GM12878 (cell line): ENCODE measurements around the gene MGAT1. TPM values are rescaled to one million over a fixed set of nuclear protein-coding genes. Genes with fewer than 3 reads are reported as not detected.

Experiments used
- ATAC-seq: fragments of 200-7000 bp; cut with Tn5 transposase; 3 replicates; pipeline ENCODE4 v1.9.1; 2020; ENCODE audit warnings: mild to moderate bottlenecking, moderate library complexity
- BruUV-seq: library from RNA; stranded (reverse); fragments of 400-500 nt; replicated peaks from 2 replicates; lab custom pipeline; 2021; lab: Mats Ljungman, UMichigan
- CTCF ChIA-PET: fragments of 300-600 bp; sonication (Branson Sonifier 250); formaldehyde crosslinking; extraction: SDS; loops from one replicate; lab custom pipeline; 2021; ENCODE audit warnings: inconsistent platforms; lab: Yijun Ruan, JAX
- POLR2A ChIA-PET: fragments of 350-600 bp; formaldehyde crosslinking; extraction: SDS; loops from one replicate; lab custom pipeline; 2021; ENCODE audit warnings: inconsistent platforms; lab: Charles Lee
- RAD21 ChIA-PET: fragments of 300-600 bp; sonication (Branson Sonifier 250); formaldehyde crosslinking; loops from one replicate; lab custom pipeline; 2023; ENCODE audit warnings: antibody characterized with exemption; ENCODE audit not compliant: unreplicated experiment; lab: Charles Lee
- SMC1A ChIA-PET: fragments of 300-600 bp; sonication (Branson Sonifier 250); formaldehyde crosslinking; loops from one replicate; lab custom pipeline; 2023; ENCODE audit not compliant: unreplicated experiment, uncharacterized antibody; lab: Charles Lee
- DNase-seq: peaks from one replicate; pipeline ENCODE4 v3.0.0-alpha.2; 2011; ENCODE audit warnings: low read depth, low spot score
- FAIRE-seq: peaks from 3 replicates; lab custom pipeline; 2011; peaks lifted over from hg19 to GRCh38; lab: Jason Lieb, UNC
- H2AFZ ChIP-seq: 2 replicates; pipeline ENCODE4 v1.6.0; 2011; ENCODE audit warnings: low read depth, low read length, control low read depth; ENCODE audit not compliant: control insufficient read depth
- H3K27ac ChIP-seq: 2 replicates; pipeline ENCODE4 v1.5.1; 2011; ENCODE audit warnings: control low read depth; ENCODE audit not compliant: control insufficient read depth, insufficient read depth
- H3K27me3 ChIP-seq, 2 experiments: replicated peaks in 1 of 2; 2 replicates each; pipeline versions ENCODE4 v1.6.0 to v1.6.1; 2011; ENCODE audit warnings: low read length in 1 of 2; ENCODE audit not compliant: control insufficient read depth in 2 of 2, insufficient read depth in 2 of 2
- H3K36me3 ChIP-seq, 2 experiments: 2 replicates each; pipeline ENCODE4 v1.5.1; 2011; ENCODE audit warnings: low read length in 1 of 2; ENCODE audit not compliant: control insufficient read depth in 2 of 2, insufficient read depth in 2 of 2
- H3K4me1 ChIP-seq: 2 replicates; pipeline ENCODE4 v1.6.1; 2011; ENCODE audit warnings: mild to moderate bottlenecking, low read length, moderate library complexity, mixed read lengths; ENCODE audit not compliant: control insufficient read depth, insufficient read depth
- H3K4me2 ChIP-seq: 2 replicates; pipeline ENCODE4 v1.6.0; 2011; ENCODE audit warnings: control low read depth; ENCODE audit not compliant: control insufficient read depth, insufficient read depth
- H3K4me3 ChIP-seq: fragments of 200-600 bp; sonication (generic); 2 replicates; pipeline ENCODE4 v1.5.1; 2016
- H3K79me2 ChIP-seq: 2 replicates; pipeline ENCODE4 v1.6.0; 2011; ENCODE audit warnings: low read length; ENCODE audit not compliant: control insufficient read depth, insufficient read depth
- H3K9ac ChIP-seq: 2 replicates; pipeline ENCODE4 v1.8.0; 2011; ENCODE audit warnings: low read length, control low read depth, mixed read lengths; ENCODE audit not compliant: control insufficient read depth, insufficient read depth
- H3K9me3 ChIP-seq: replicated peaks from 3 replicates; pipeline ENCODE4 v1.5.1; 2011; ENCODE audit warnings: mild to moderate bottlenecking, low read length; ENCODE audit not compliant: control insufficient read depth, insufficient read depth
- H4K20me1 ChIP-seq: 2 replicates; pipeline ENCODE4 v1.6.0; 2011; ENCODE audit not compliant: control insufficient read depth, insufficient read depth
- BHLHE40 ChIP-seq, 2 experiments: fragments of 450-650 bp in 1 of 2; IDR thresholded peaks; 2 replicates each; pipeline ENCODE4 v1.6.1; 2011 to 2017; ENCODE audit warnings: low read depth in 2 of 2, borderline replicate concordance in 1 of 2, improper control_type of control experiment in 1 of 2, low read length in 1 of 2, mild to moderate bottlenecking in 1 of 2
- CHD4 ChIP-seq: fragments of 200-600 bp; sonication (generic); IDR thresholded peaks from 2 replicates; pipeline ENCODE4 v1.6.1; 2016; ENCODE audit warnings: mild to moderate bottlenecking
- CTCF ChIP-seq, 3 experiments: IDR thresholded peaks in 2 of 3; conservative IDR thresholded peaks in 1 of 3; 2 replicates each; pipeline ENCODE4 v1.5.1; 2011; ENCODE audit warnings: low read depth in 3 of 3, low read length in 3 of 3, mild to moderate bottlenecking in 3 of 3, control low read depth in 2 of 3, moderate library complexity in 2 of 3, inconsistent platforms in 1 of 3, mixed read lengths in 1 of 3; ENCODE audit not compliant: control insufficient read depth in 2 of 3, insufficient read depth in 1 of 3; ENCODE audit errors: extremely low read depth in 1 of 3
- HDAC2 ChIP-seq: fragments of 200-600 bp; sonication (generic); IDR thresholded peaks from 2 replicates; pipeline ENCODE4 v1.6.1; 2017
- HDAC6 ChIP-seq: fragments of 200-600 bp; sonication (generic); IDR thresholded peaks from one replicate; pipeline ENCODE4 v1.8.0; 2017; ENCODE audit warnings: antibody characterized with exemption; ENCODE audit not compliant: unreplicated experiment
- JUNB ChIP-seq: IDR thresholded peaks from 2 replicates; pipeline ENCODE4 v1.6.1; 2016; ENCODE audit warnings: antibody characterized with exemption, mild to moderate bottlenecking
- MYC ChIP-seq: IDR thresholded peaks from 2 replicates; pipeline ENCODE4 v1.6.1; 2011; ENCODE audit warnings: mild to moderate bottlenecking, low read length, moderate library complexity, inconsistent platforms; ENCODE audit not compliant: insufficient read depth, insufficient replicate concordance, insufficient read length, severe bottlenecking
- NBN ChIP-seq: fragments of 450-650 bp; IDR thresholded peaks from 2 replicates; pipeline ENCODE4 v1.6.1; 2016
- NFIC ChIP-seq: IDR thresholded peaks from 2 replicates; pipeline ENCODE4 v1.6.1; 2012; ENCODE audit warnings: low read depth, mild to moderate bottlenecking, inconsistent platforms, low read length, moderate library complexity
- NKRF ChIP-seq: fragments of 450-650 bp; conservative IDR thresholded peaks from 2 replicates; pipeline ENCODE4 v1.6.1; 2017; ENCODE audit warnings: mild to moderate bottlenecking, moderate library complexity
- NR2C2 ChIP-seq: IDR thresholded peaks from 2 replicates; pipeline ENCODE4 v1.6.1; 2011; ENCODE audit warnings: borderline replicate concordance, low read depth; ENCODE audit not compliant: control insufficient read depth, insufficient read length
- SUPT20H ChIP-seq: IDR thresholded peaks from 2 replicates; pipeline ENCODE4 v1.6.1; 2011; ENCODE audit warnings: low read depth, mild to moderate bottlenecking, low read length, moderate library complexity, borderline replicate concordance; ENCODE audit not compliant: control insufficient read depth
- TARDBP ChIP-seq: IDR thresholded peaks from 2 replicates; pipeline ENCODE4 v1.6.1; 2016; ENCODE audit warnings: borderline replicate concordance
- ZNF24 ChIP-seq: fragments of 450-650 bp; IDR thresholded peaks from 2 replicates; pipeline ENCODE4 v1.6.1; 2017; ENCODE audit warnings: antibody characterized with exemption, mild to moderate bottlenecking
- ZNF622 ChIP-seq: fragments of 450-650 bp; IDR thresholded peaks from 2 replicates; pipeline ENCODE4 v1.6.1; 2017; ENCODE audit warnings: mild to moderate bottlenecking, inconsistent platforms
- ZSCAN29 ChIP-seq: fragments of 450-650 bp; IDR thresholded peaks from 2 replicates; pipeline ENCODE4 v1.6.1; 2017; ENCODE audit warnings: mild to moderate bottlenecking, moderate library complexity
- WGBS: methylation state at CpG from one replicate; pipeline ENCODE4 v1.1.6; 2016; ENCODE audit warnings: low lambda C conversion rate; ENCODE audit not compliant: insufficient replicate concordance, insufficient coverage; ENCODE audit errors: missing lambda C conversion rate; 5-methylcytosine and 5-hydroxymethylcytosine counted together
- in situ Hi-C: fragments of 300-500 bp; cut with MboI; formaldehyde crosslinking; loops from 9 replicates; pipeline ENCODE4 v1.14.3; 2018; ENCODE audit warnings: mixed read lengths
- intact Hi-C: fragments of 100-400 bp; cut with micrococcal nuclease; formaldehyde crosslinking; loops from one replicate; pipeline ENCODE4 v1.14.2; 2022; ENCODE audit not compliant: unreplicated experiment
- polyA plus RNA-seq, 11 experiments: library from polyadenylated mRNA; depleted of rRNA in 4 of 11; unstranded in 6 of 11; stranded (reverse) in 5 of 11; fragments of >200 nt; fragmentation: Nextera tagmentation in 4 of 11; fragmentation: Illumina TruSeq in 1 of 11; extraction: Ambion mirVana in 4 of 11; extraction: Trizol in 1 of 11; gene quantifications; 1 replicate in 1 of 11; 2 replicates in 10 of 11; pipeline versions ENCODE4 v1.2.1 to v1.2.3, GENCODE V29; 2011 to 2016; ENCODE audit warnings: inconsistent platforms in 2 of 11, missing spikeins in 2 of 11, low read depth in 1 of 11
- total RNA-seq, 4 experiments: library from RNA; depleted of rRNA in 3 of 4; stranded (reverse); fragments of >200 nt in 3 of 4; fragmentation: Illumina TruSeq in 1 of 4; extraction: Trizol in 1 of 4; gene quantifications; 2 replicates each; pipeline versions ENCODE4 v1.2.1 to v1.2.3, GENCODE V29; 2013 to 2021

Gene MGAT1
- total and polyA plus RNA-seq, 10 of the 15 experiments (the other 5 are each of a cell fraction or from before 2014, with no cell fraction given): 3.1 to 88.4 (median 62.7) TPM

- no peaks in the 10 kb centered on the region; the same call in 1 of the 2 replicates for H3K79me2 ChIP-seq
- H3K4me2 ChIP-seq: no peak overlapping the region
- no peaks in the 10 kb centered on the region for H3K4me1 ChIP-seq
- in situ Hi-C loops (no loop called here), intact Hi-C loops (no loop called here)
- no TSS peak for BruUV-seq
- ChIA-PET RAD21 (interaction anchor here (0.7 to 1.0 kb wide), 4 partner anchors 9 to 74 kb away, joined by 3 read pairs; no protein-coding TSS in a partner anchor), SMC1A (interaction anchor here (1.1 kb wide), 2 partner anchors 12 to 74 kb away, joined by 3 to 4 read pairs; no protein-coding TSS in a partner anchor), POLR2A (interaction anchor here (1.0 kb wide), 2 partner anchors 44 to 98 kb away, joined by 3 to 4 read pairs; no protein-coding TSS in a partner anchor), CTCF (interaction anchor here (0.8 to 7.0 kb wide), 6 partner anchors 9 to 381 kb away, joined by 3 to 50 read pairs (median 3); no protein-coding TSS in a partner anchor)
- no peak overlapping the region for H2AFZ ChIP-seq
- no peaks in the 10 kb centered on the region for H3K9me3 ChIP-seq
- FAIRE-seq: no peak
- no peak for DNase-seq
- WGBS: 78% methylated on average over 21 of the region's 21 CpGs
- no peaks in the 10 kb centered on the region for H4K20me1 ChIP-seq
- H3K27ac ChIP-seq: no peak overlapping the region
- no peaks in the 10 kb centered on the region for H3K27me3 ChIP-seq
- no peak for ATAC-seq
- peaks cover 15 to 21% of the 10 kb centered on the region in 2 experiments for H3K36me3 ChIP-seq
- no peak overlapping the region for H3K9ac ChIP-seq
- H3K4me3 ChIP-seq: no peak overlapping the region
- TF ChIP-seq ZNF622 (no peak), TARDBP (no peak), CTCF (IDR thresholded peaks at IDR 0.05 in 2 of 3, conservative IDR thresholded peaks at IDR 0.05 in 1 of 3; ENCODE audit: control insufficient read depth in 2 of 3, extremely low read depth in 1 of 3, insufficient read depth in 1 of 3, low read depth in 3 of 3, low read length in 3 of 3) (no peak), JUNB (no peak), NR2C2 (no peak), NFIC (no peak), MYC (no peak), CHD4 (no peak), NBN (no peak), SUPT20H (no peak), NKRF (no peak), BHLHE40 (IDR thresholded peaks at IDR 0.05; ENCODE audit: borderline replicate concordance in 1 of 2, low read depth in 2 of 2, low read length in 1 of 2) (no peak), HDAC2 (no peak), ZNF24 (no peak), ZSCAN29 (no peak), HDAC6 (no peak)
Observed at GRCh38 chr5:180786531-180787398, 15.8 kb downstream of the MGAT1 start.
